ENCODE data around the gene TNIK.

GRCh38 chr3:171464462-171464861 lies 4.3 kb upstream of the TNIK start:
- TF ChIP-seq, protein P1, sequence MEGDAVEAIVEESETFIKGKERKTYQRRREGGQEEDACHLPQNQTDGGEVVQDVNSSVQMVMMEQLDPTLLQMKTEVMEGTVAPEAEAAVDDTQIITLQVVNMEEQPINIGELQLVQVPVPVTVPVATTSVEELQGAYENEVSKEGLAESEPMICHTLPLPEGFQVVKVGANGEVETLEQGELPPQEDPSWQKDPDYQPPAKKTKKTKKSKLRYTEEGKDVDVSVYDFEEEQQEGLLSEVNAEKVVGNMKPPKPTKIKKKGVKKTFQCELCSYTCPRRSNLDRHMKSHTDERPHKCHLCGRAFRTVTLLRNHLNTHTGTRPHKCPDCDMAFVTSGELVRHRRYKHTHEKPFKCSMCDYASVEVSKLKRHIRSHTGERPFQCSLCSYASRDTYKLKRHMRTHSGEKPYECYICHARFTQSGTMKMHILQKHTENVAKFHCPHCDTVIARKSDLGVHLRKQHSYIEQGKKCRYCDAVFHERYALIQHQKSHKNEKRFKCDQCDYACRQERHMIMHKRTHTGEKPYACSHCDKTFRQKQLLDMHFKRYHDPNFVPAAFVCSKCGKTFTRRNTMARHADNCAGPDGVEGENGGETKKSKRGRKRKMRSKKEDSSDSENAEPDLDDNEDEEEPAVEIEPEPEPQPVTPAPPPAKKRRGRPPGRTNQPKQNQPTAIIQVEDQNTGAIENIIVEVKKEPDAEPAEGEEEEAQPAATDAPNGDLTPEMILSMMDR (IDR thresholded peaks at IDR 0.05), result no peak
- no peak for TF ChIP-seq POLR2A (IDR thresholded peaks at IDR 0.05)

All from uterus (tissue), 2 donors.